Panc1 (cell line): Measurements from ENCODE around the gene PML. TPM values are rescaled to one million over a fixed set of nuclear protein-coding genes. Genes with fewer than 3 reads are reported as not detected.

Experiments used
- ATAC-seq: fragments of 200-7000 bp; cut with Tn5 transposase; 2 replicates; pipeline ENCODE4 v1.9.1; 2020; ENCODE audit warnings: mild to moderate bottlenecking, moderate library complexity
- BruUV-seq: library from RNA; stranded (reverse); fragments of 400-500 nt; replicated peaks from 2 replicates; lab custom pipeline; 2021; lab: Mats Ljungman, UMichigan
- CTCF ChIA-PET: fragments of 300-600 bp; sonication (Branson Sonifier 250); formaldehyde crosslinking; loops from one replicate; lab custom pipeline; 2022; ENCODE audit warnings: antibody characterized with exemption; lab: Charles Lee
- POLR2A ChIA-PET: fragments of 300-600 bp; sonication (Branson Sonifier 250); formaldehyde crosslinking; loops from one replicate; lab custom pipeline; 2022; ENCODE audit warnings: antibody characterized with exemption; lab: Charles Lee
- DNase-seq: peaks from one replicate; pipeline ENCODE4 v3.0.0-alpha.2; 2010; ENCODE audit warnings: low read depth, low spot score
- H3K27ac ChIP-seq: 2 replicates; pipeline ENCODE4 v1.5.1; 2011; ENCODE audit warnings: mild to moderate bottlenecking, low read length, inconsistent platforms
- H3K27me3 ChIP-seq: fragments of 200-500 bp; sonication (Bioruptor generic); 2 replicates; pipeline ENCODE4 v1.6.0; 2014; ENCODE audit warnings: low read length, inconsistent platforms; ENCODE audit not compliant: control insufficient read depth, insufficient read depth
- H3K36me3 ChIP-seq: fragments of 200-500 bp; sonication (Bioruptor generic); 2 replicates; pipeline ENCODE4 v1.5.1; 2014; ENCODE audit warnings: inconsistent platforms, mild to moderate bottlenecking, low read length, moderate library complexity; ENCODE audit not compliant: control insufficient read depth, insufficient read depth
- H3K4me1 ChIP-seq: 2 replicates; pipeline ENCODE4 v1.5.1; 2011; ENCODE audit warnings: inconsistent platforms, mild to moderate bottlenecking, low read length, moderate library complexity; ENCODE audit not compliant: control insufficient read depth, insufficient read depth
- H3K4me3 ChIP-seq, 2 experiments: 2 replicates each; pipeline ENCODE4 v1.5.1; 2011 to 2012; ENCODE audit warnings: low read depth in 2 of 2, low read length in 2 of 2, mild to moderate bottlenecking in 2 of 2, inconsistent platforms in 1 of 2, moderate library complexity in 1 of 2
- H3K9me3 ChIP-seq: fragments of 200-500 bp; sonication (Bioruptor generic); 2 replicates; pipeline ENCODE4 v1.5.1; 2014; ENCODE audit warnings: low read depth, mild to moderate bottlenecking, inconsistent platforms, low read length, moderate library complexity; ENCODE audit not compliant: control insufficient read depth, insufficient read depth
- CTCF ChIP-seq: fragments of 450-650 bp; IDR thresholded peaks from 2 replicates; pipeline ENCODE4 v1.5.1; 2017; ENCODE audit warnings: mild to moderate bottlenecking
- POLR2AphosphoS5 ChIP-seq: IDR thresholded peaks from 2 replicates; pipeline ENCODE4 v1.6.1; 2012; ENCODE audit warnings: mild to moderate bottlenecking, low read depth, low read length, moderate library complexity
- REST ChIP-seq, 2 experiments: IDR thresholded peaks; 2 replicates each; pipeline ENCODE4 v1.6.1; 2011 to 2012; ENCODE audit warnings: low read depth in 2 of 2, control low read depth in 1 of 2, low read length in 1 of 2, mild to moderate bottlenecking in 1 of 2, moderate library complexity in 1 of 2; ENCODE audit not compliant: insufficient read depth in 1 of 2
- SIN3A ChIP-seq: IDR thresholded peaks from 2 replicates; pipeline ENCODE4 v1.6.1; 2012; ENCODE audit warnings: low read depth, mild to moderate bottlenecking, low read length, moderate library complexity, borderline replicate concordance; ENCODE audit not compliant: insufficient read depth
- TCF7L2 ChIP-seq: IDR thresholded peaks from 2 replicates; pipeline ENCODE4 v1.6.1; 2011; ENCODE audit warnings: mild to moderate bottlenecking, low read depth, low read length, inconsistent platforms
- in situ Hi-C: cut with HindIII; loops from 2 replicates; pipeline ENCODE4 v1.10.0; 2016; ENCODE audit warnings: low sequenced_read_pairs, low pct_unique_long_range_greater_than_20kb
- intact Hi-C: fragments of 100-400 bp; cut with micrococcal nuclease; formaldehyde crosslinking; loops from one replicate; pipeline ENCODE4 v1.10.0; 2022; ENCODE audit not compliant: unreplicated experiment
- total RNA-seq: library from RNA; stranded (reverse); gene quantifications from one replicate; pipeline ENCODE4 v1.2.1, GENCODE V29; 2021; ENCODE audit not compliant: unreplicated experiment

Gene PML
- total RNA-seq, 1 experiment from 2014 or later, result 52.2 TPM

- no peak overlapping the region for H3K4me3 ChIP-seq
- BruUV-seq, result no TSS peak
- no peak for DNase-seq
- H3K27ac ChIP-seq, result no peak overlapping the region
- TF ChIP-seq TCF7L2 (no peak), POLR2AphosphoS5 (no peak), CTCF (no peak), SIN3A (no peak), REST (IDR thresholded peaks at IDR 0.05; ENCODE audit: insufficient read depth in 1 of 2, low read depth in 2 of 2, low read length in 1 of 2) (no peak)
- no peaks in the 10 kb centered on the region for H3K27me3 ChIP-seq
- no peaks in the 10 kb centered on the region for H3K9me3 ChIP-seq
- intact Hi-C loops, result no loop called here
- POLR2A ChIA-PET, result no interaction called here
- no peak for ATAC-seq
- no peaks in the 10 kb centered on the region for H3K4me1 ChIP-seq
- in situ Hi-C loops, result no loop called here
- no peaks in the 10 kb centered on the region for H3K36me3 ChIP-seq
- CTCF ChIA-PET, result interaction anchor here (0.6 kb wide), 2 partner anchors 100 to 285 kb away, joined by 4 to 17 read pairs; no protein-coding TSS in a partner anchor
Observed at GRCh38 chr15:74045636-74046274, 51.2 kb downstream of the PML start.

GRCh38 chr15:74046275-74046674 lies 51.8 kb downstream of the PML start:
- ChIA-PET POLR2A (no interaction called here), CTCF (interaction anchor here (0.6 kb wide), 1 partner anchor 100 kb away, joined by 4 read pairs; no protein-coding TSS in a partner anchor)
- ATAC-seq (no peak), DNase-seq (no peak)
- Histone ChIP-seq H3K27ac (no peak overlapping the region), H3K4me3 (no peak overlapping the region), H3K4me1 (no peaks in the 10 kb centered on the region), H3K36me3 (no peaks in the 10 kb centered on the region), H3K27me3 (no peaks in the 10 kb centered on the region), H3K9me3 (no peaks in the 10 kb centered on the region)
- intact Hi-C loops (no loop called here), in situ Hi-C loops (no loop called here)
- TF ChIP-seq TCF7L2 (no peak), CTCF (no peak), REST (IDR thresholded peaks at IDR 0.05; ENCODE audit: insufficient read depth in 1 of 2, low read depth in 2 of 2, low read length in 1 of 2) (no peak), POLR2AphosphoS5 (no peak), SIN3A (no peak)
- no TSS peak for BruUV-seq
